ENCODE results near the gene PPP2R3C. TPM values are rescaled to one million over a fixed set of nuclear protein-coding genes. Genes with fewer than 3 reads are reported as not detected.

Gene PPP2R3C
- total and polyA plus RNA-seq, 2 of the 13 experiments (the other 11 are each of a cell fraction or from before 2014, with no cell fraction given): 63.4 to 102 TPM

GRCh38 chr14:35068238-35069012, 53.4 kb downstream of the PPP2R3C start (continued):
- TF ChIP-seq ZHX2 (IDR thresholded peaks at IDR 0.05; ENCODE audit: low read depth): no peak
- TF ChIP-seq ZHX2 (CRISPR knock-in tag; IDR thresholded peaks at IDR 0.05; ENCODE audit: borderline replicate concordance): no peak
- no peak for TF ChIP-seq ZNF777 (CRISPR knock-in tag; IDR thresholded peaks at IDR 0.05)
- TF ChIP-seq ZNF256 (CRISPR knock-in tag; conservative IDR thresholded peaks at IDR 0.05): no peak
- no peak for TF ChIP-seq ZNF10 (CRISPR knock-in tag; IDR thresholded peaks at IDR 0.05; ENCODE audit: borderline replicate concordance, low read depth)
- TF ChIP-seq ZNF770 (CRISPR knock-in tag; IDR thresholded peaks at IDR 0.05): no peak
- no peak for TF ChIP-seq KDM5B (CRISPR knock-in tag; IDR thresholded peaks at IDR 0.05; ENCODE audit: borderline replicate concordance)
- TF ChIP-seq FOXP4 (CRISPR knock-in tag; IDR thresholded peaks at IDR 0.05): no peak
- no peak for TF ChIP-seq DNMT1 (CRISPR knock-in tag; IDR thresholded peaks at IDR 0.05)
